Cerebellar nuclear complex (tissue), 1 donor: ENCODE results near the gene EFNA5.
"Not testable (repeated sequence)": the region's sequence is repeated elsewhere in the genome, so short reads cannot be mapped to it uniquely, and the experiment has no call there.

Experiments used
- DNase-seq, 2 experiments: peaks; one replicate each; lab custom pipeline; 2025; lab: John Stamatoyannopoulos, UW

EFNA5 gene

DNA sequence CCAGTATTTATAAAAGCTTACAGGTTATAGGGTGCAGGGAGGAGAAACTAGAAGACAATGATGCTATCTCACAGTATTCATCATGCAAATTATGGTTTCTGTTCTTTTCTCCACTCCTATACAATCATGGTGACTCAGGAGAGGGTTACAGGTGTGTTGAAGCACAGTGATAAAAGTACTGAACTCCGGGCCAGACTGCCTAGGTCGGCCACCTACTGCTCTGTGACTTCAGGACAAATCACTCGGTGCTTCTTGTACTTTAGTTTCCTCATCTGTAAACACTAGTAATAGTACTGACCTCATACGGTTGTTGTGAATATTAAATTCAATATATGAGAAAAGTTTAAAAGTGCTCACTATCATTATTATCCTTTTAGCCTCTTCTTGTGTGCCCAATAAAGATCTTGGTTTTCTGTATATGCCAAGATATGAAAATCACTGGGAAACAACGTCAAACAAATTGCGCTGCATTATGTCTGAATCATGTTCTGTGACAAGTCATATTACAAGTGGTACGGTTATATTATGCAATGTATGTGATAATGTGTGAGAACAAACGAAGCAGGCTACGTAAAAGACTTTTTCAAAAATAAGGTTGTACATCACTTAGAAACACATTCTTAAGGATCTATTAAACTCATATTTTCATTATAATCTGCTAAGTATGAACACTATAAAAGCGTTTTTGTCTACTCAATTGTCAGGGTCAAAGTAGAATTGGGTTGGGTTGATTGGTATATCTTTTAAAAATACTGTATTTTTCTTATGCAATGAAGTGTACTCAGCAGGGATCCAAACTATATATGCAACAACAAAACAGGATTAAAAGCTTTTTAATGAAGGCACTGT, 153.3 kb downstream of the EFNA5 start:
- DNase-seq: no peak

GRCh38 chr5:107516452-107517184, 154.1 kb downstream of the EFNA5 start:
- DNase-seq: no peak

- DNase-seq: no peak
Measured at GRCh38 chr5:107515521-107516080, 155.1 kb downstream of the EFNA5 start.

DNA sequence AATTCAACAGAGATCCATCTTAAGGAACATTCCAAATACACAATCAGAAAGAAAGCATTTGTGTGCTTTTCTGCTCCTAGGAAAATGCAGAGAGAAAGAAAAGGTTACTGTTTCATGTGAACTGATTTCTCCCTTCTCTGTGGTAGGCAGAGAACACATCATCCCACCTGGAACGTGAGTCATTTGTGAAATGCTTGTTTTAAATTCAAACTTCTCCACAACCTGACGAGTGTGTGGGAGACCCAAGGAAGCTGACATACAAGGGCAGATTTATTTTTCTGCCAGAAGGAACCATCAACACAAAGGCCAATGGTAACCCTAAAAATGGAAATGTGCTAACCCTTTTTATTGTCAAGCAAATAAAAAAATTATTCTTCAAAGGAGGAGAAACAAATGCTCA, 156.4 kb downstream of the EFNA5 start:
- no peak for DNase-seq

DNA sequence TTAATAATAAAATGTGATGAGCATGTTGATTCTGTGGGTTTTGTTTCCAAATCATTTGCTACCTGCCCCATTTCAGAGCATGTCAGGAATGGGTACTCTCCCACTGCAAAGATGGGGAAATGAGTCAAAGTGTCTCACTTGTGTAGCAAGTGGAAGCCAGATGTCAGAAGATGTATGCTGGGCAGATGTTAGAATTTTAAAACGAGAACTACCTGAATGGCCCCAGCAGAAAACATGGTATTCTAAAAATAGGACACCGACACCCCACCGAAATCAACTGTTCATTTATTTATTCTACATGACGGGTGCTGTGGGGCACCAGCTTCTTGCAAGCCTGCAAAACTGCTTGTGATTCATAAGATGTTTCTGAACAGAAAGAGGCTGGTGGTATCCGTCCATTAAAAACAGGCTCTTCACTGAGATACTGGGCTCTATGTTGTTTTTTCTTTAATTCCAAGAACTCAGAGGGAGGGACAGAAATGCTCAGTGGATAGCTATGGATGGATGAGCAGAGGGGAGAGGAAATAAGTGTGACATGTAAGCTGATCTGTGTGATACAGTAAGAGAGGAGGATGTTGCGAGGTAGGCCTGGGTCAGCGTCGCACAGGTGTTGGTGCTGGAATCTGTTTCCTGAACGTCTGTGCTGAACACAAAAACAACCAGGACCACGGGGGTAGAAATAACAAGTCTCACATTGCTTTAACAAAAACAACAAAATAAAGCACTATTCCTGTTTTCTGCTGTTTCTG, 157.2 kb downstream of the EFNA5 start:
- no peak for DNase-seq

GRCh38 chr5:107512029-107512428, 158.7 kb downstream of the EFNA5 start:
- DNase-seq: no peak

DNA sequence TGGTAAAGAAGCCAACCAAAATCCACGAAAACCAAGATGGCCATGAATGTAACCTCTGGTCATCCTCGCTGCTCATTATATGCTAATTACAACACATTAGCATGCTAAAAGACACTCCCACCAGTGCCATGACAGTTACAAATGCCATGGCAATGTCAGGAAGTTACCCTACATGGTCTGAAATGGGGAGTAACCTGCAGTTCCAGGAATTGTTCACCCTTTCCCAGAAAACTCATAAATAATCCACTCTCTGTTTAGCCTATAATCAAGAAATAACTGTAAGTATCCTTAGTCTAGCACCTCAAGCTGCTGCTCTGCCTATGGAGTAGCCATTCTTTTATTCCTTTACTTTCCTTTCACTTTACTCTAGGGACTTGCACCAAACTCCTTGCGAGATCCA, 160.6 kb downstream of the EFNA5 start:
- DNase-seq: no peak

- no peak for DNase-seq
Measured at GRCh38 chr5:107508097-107508496, 162.6 kb downstream of the EFNA5 start.

- DNase-seq: no peak
Measured at GRCh38 chr5:107505763-107506534, 164.8 kb downstream of the EFNA5 start.

DNA sequence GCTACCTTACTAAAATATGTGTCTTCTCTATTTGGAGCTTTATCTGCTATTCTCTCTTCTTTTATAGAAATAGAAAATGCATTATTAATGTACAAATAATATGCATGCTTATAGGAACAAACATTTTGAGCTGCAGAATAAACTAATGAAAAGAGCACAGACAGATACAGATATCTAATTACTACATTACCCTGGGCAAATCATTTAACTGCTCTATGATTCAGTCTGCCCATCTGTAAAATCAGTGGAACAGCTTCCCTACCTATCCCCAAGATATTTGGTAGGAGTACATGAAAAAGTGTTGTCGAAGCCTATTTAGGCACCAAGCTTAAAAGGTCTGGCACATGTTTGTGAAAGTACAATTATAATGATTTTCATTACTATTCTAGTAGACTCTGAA, 166.3 kb downstream of the EFNA5 start:
- DNase-seq: no peak

GRCh38 chr5:107502676-107503060, 168.1 kb downstream of the EFNA5 start:
- no peak for DNase-seq

DNA sequence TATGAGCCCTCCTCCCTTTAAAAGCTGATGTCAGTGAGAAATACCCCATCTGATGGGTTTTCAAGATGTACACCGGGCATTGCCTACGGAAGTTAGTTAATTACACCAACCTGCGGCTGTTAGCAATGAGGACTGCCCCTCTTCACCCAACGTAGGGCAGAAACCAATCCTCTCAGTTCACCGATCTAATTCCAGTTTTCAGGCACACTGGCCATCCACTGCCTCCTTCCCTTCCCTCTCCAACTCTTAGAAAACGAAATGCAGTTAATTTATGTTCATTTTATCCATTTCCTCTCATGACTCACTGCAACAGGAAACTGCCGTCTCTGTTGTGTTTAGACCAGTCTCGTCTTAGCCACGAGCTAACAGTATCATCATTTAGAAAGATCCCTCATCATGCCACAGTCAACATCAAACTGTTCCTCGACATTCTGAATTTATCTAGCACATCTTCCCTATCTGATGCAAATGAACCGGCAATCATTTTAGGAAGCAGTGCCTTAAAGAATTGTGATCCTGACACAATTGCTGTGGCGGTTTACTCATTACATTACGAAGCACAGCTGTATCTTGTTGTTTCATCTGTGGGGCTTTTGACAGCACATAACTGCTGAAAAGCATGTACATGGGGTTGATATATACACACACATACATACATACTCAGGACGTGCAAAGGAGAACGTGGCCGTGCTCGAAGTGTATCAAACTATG, 168.6 kb downstream of the EFNA5 start:
- no peak for DNase-seq

DNA sequence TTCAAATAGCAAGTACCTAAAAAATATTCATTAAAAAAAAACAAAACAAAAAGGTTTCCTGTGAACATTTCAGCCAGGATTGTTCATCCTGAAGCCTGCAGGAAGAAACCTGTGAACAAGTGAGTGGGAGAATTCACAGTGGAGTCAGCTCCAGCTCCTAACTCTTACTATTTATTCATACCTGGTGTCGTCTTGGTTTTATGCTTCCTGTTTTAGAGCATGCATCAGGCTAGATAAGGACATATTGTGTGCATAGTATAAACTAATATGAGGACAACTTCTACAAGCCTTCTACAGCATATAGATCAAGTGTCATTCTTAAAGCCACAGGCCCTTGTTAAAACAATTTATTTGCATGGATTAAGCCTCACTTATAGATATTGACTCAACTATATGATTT, 169.9 kb downstream of the EFNA5 start:
- DNase-seq: no peak

- no peak for DNase-seq
Measured at GRCh38 chr5:107500347-107500746, 170.4 kb downstream of the EFNA5 start.

DNA sequence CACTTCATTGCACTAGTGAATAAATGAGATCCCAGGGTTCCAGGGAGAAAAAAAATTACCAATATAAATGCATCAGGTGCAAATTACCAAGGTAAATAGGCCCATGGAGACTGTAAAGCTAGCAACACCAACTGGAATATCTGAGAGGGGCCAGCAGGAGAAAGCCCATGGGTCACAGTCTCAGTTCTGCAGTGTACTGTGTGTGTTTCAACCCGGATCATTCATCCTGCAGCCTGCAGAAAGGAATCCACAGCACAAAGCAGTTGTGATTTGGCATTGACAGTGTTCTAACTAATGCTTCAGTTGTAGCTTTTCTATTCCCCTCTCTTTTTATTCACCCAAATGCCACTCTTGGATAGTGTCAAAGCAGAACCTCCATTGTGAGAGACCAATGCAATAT, 171.0 kb downstream of the EFNA5 start:
- no peak for DNase-seq

- DNase-seq: no peak
Measured at GRCh38 chr5:107499237-107499636, 171.5 kb downstream of the EFNA5 start.

DNA sequence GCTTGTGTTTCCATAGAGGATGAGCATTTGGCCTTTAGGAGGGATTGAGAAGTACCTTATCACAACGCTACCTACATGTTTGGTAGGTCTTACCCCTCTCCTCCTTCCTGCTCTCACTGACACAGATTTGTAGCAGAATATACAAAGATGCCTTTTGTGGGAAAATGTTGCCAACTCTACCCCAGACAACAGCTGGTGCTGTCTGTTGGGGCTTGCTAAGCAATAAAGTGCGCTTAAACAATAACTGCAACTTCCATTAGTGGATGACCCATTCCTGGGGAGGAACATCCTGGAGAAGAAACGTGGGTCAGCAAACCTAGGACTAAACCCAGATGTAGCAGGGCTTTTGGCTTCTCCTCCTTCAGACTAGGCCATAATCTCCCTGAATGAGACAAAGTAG, 174.3 kb downstream of the EFNA5 start:
- DNase-seq: no peak

GRCh38 chr5:107494129-107494528, 176.6 kb downstream of the EFNA5 start:
- DNase-seq: not testable (repeated sequence)

DNA sequence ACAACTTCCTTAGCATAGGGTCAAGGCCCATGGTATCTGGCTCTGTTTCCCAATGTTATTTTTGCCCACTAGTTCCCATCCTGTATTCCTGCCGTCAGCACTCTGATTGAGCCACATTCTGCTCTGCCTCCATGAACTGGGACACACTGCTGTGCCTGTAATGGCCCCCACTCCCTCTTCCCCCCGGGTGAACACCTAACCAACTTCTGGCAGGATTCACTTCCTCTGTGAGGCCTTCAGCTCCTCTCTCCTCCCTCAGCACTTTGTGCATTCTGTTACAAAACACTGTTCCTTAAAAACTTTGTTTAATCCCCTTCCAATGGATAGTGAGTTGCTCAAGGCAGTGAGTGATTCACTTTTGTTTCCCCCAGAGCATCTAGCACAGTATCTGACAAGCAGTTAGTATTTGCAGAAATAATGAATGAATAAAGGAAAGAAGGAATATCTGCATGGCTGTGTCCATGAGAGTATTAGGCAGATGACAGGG, 183.6 kb downstream of the EFNA5 start:
- no peak for DNase-seq

DNA sequence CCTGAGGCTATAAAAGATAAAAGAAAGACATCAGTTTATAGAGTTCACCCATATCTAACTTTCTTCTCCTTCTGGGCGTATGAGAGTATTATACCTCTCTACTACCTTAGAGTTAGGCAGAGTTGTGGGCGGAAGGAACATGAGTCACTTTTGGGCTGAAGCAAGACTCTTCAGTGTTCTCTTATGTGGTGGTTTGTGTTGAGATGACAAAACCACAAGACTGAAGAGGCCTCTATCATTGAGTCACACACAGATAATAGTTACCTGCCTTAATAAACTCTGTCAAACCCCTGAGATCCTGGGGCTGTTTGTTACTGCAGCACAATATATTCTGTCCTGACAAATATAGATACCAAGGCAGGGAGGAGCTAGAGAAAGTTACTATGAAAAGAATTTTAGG, 184.2 kb downstream of the EFNA5 start:
- no peak for DNase-seq

DNA sequence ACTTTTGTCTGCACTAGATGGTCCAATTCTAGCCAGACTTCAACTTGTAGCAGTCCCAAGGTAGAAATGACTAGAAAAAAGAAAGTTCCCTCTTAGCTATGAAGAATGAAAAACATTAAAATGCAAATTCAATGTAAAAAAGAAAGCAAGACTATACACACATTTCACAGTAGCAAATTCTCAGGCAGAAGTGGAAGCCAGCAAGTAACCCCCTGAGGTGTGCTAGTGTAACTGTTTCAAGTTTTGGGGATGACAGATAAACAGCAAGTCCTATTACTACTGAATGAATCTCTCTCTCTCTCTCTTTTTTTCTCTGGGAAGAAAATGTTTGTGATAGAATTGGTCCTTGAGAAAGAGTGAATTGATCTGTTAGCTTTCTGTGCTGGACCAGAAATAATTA, 185.6 kb downstream of the EFNA5 start:
- DNase-seq: no peak
